GM12878 (cell line): ENCODE data around the gene CCR2.

Experiments
- CREM ChIP-seq: IDR thresholded peaks from 2 replicates; pipeline ENCODE4 v1.6.1; 2014; ENCODE audit warnings: antibody characterized with exemption, low read depth
- REST ChIP-seq: IDR thresholded peaks from 2 replicates; pipeline ENCODE4 v1.6.1; 2012; ENCODE audit warnings: mild to moderate bottlenecking, low read depth, low read length
- SP1 ChIP-seq: IDR thresholded peaks from one replicate; pipeline ENCODE4 v1.6.1; 2011; ENCODE audit warnings: low read depth, low read length
- ZBTB4 ChIP-seq: fragments of 450-650 bp; formaldehyde crosslinking; IDR thresholded peaks from 2 replicates; pipeline ENCODE4 v1.4.0; 2022; ENCODE audit warnings: mild to moderate bottlenecking, moderate library complexity

GRCh38 chr3:46398186-46398955 lies 44.5 kb downstream of the CCR2 start:
- TF ChIP-seq CREM = no peak
- no peak for TF ChIP-seq SP1
- no peak for TF ChIP-seq ZBTB4 (CRISPR knock-in tag)
- no peak for TF ChIP-seq REST
